Measurements from ENCODE around the gene GALNT14.

Gene GALNT14

DNA sequence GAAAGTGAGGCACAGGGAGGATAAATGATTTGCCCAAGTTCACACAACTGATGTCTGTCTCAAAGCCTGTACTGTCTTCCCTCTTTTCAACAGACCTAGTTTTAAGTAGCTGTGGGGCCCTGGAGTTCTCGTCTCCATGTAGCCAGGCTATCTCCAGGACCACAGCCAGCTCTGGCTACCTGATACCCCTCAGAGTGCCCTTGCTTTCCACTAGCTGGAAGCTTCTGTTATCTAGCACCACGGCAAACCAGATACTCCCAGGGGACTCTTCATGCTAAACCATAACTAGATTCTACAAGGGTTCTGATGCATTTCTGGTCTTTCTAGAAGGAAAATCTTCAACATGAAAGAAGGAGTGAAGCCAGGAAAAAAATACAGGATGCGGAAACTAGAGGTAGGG is 137.3 kb downstream of the GALNT14 start:
- POLR2A ChIA-PET = no interaction called here
- Histone ChIP-seq H3K36me3 (ENCODE audit: control insufficient read depth in 2 of 2, insufficient read depth in 1 of 2, low read length in 2 of 2) (no peaks in the 10 kb centered on the region), H3K4me3 (ENCODE audit: low read depth, low read length) (no peak overlapping the region), H3K9me3 (ENCODE audit: control insufficient read depth, insufficient read depth, low read depth, low read length) (no peaks in the 10 kb centered on the region), H3K27ac (ENCODE audit: extremely low read depth, low read depth, low read length) (no peak overlapping the region), H3K4me1 (ENCODE audit: control insufficient read depth, insufficient read depth, low read length) (peaks cover 11% of the 10 kb centered on the region)
- peak; percentile 51; the same call in 1 of the 2 replicates for TF ChIP-seq REST (tag by site-specific recombination; IDR thresholded peaks at IDR 0.05)
- TF ChIP-seq PRDM6 (tag by site-specific recombination; IDR thresholded peaks at IDR 0.05) = no peak
- no peak for TF ChIP-seq ZBTB8A (tag by site-specific recombination; IDR thresholded peaks at IDR 0.05)
- TF ChIP-seq ZNF692 (tag by site-specific recombination; IDR thresholded peaks at IDR 0.05) = 0 out of 2 replicates have a peak, but pooled peaks have one; percentile 28
- TF ChIP-seq ZNF785 (tag by site-specific recombination; IDR thresholded peaks at IDR 0.05) = no peak
- no peak for TF ChIP-seq ZNF341 (tag by site-specific recombination; IDR thresholded peaks at IDR 0.05; ENCODE audit: low read depth)
- no peak for TF ChIP-seq ZNF132 (tag by site-specific recombination; IDR thresholded peaks at IDR 0.05; ENCODE audit: borderline replicate concordance)
- TF ChIP-seq ZFP69B (tag by site-specific recombination; IDR thresholded peaks at IDR 0.05) = no peak
- TF ChIP-seq OSR2 (tag by site-specific recombination; IDR thresholded peaks at IDR 0.05) = 0 out of 2 replicates have a peak, but pooled peaks have one; percentile 33
- no peak for TF ChIP-seq TCF7L2 (IDR thresholded peaks at IDR 0.05; ENCODE audit: borderline replicate concordance, low read depth, low read length)
- CTCF ChIA-PET = no interaction called here

DNA sequence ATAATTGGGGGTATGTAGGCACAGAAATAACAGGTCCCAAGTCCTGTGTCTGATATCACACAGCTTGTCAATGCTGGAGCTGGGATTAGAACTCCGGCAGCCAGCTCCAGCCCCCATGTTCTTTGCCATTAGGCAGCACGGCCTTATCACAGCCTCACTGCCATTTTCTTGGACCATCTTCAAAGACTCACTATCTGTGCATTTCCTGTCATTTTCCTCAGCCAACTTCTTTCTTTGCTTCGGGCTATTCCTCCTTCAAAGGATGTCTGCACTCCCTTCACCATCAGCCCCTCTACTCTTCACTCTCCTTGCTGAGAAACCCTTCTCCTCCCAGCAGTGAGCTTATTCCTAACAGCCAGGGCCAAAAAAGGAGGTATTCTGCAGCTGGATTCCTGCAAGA is 139.6 kb downstream of the GALNT14 start:
- Histone ChIP-seq H3K4me3 (ENCODE audit: low read depth, low read length) (no peak overlapping the region), H3K9me3 (ENCODE audit: control insufficient read depth, insufficient read depth, low read depth, low read length) (no peaks in the 10 kb centered on the region), H3K36me3 (ENCODE audit: control insufficient read depth in 2 of 2, insufficient read depth in 1 of 2, low read length in 2 of 2) (no peaks in the 10 kb centered on the region), H3K4me1 (ENCODE audit: control insufficient read depth, insufficient read depth, low read length) (peaks cover 11% of the 10 kb centered on the region), H3K27ac (ENCODE audit: extremely low read depth, low read depth, low read length) (no peak overlapping the region)
- TF ChIP-seq ZBTB48 (tag by site-specific recombination; IDR thresholded peaks at IDR 0.05) = no peak
- ChIA-PET POLR2A (no interaction called here), CTCF (interaction anchor here (1.0 kb wide), 1 partner anchor 287 kb away, joined by 3 read pairs; no protein-coding TSS in a partner anchor)

DNA sequence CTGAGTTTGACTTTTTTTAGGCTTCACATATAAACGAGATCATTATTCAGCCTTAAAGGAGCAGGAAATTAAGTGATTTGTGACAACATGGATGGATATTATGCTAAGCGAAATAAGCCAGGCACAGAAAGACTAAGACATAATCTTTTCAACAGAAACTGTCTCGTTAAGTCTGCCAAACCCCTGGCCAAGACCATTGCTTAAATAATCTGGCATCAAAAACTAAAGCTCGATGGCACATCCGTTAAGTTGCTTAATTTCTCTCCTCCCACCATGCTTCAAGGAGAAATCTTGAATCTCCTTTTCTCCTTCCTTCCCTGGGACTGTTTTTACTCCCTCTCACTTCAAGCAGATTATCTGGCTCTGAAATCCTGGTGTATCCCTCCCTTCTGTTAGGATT is 140.3 kb downstream of the GALNT14 start:
- TF ChIP-seq PRDM4 (tag by site-specific recombination; IDR thresholded peaks at IDR 0.05) (no peak), ZBTB17 (tag by site-specific recombination; IDR thresholded peaks at IDR 0.05) (0 out of 2 replicates have a peak, but pooled peaks have one; percentile 18), TRIM28 (IDR thresholded peaks at IDR 0.05; ENCODE audit: borderline replicate concordance, low read length) (no peak), IKZF3 (tag by site-specific recombination; IDR thresholded peaks at IDR 0.05) (no peak), ZBTB21 (tag by site-specific recombination; IDR thresholded peaks at IDR 0.05) (no peak)
- Histone ChIP-seq H3K4me1 (ENCODE audit: control insufficient read depth, insufficient read depth, low read length) (peaks cover 11% of the 10 kb centered on the region), H3K4me3 (ENCODE audit: low read depth, low read length) (no peak overlapping the region), H3K27ac (ENCODE audit: extremely low read depth, low read depth, low read length) (no peak overlapping the region), H3K36me3 (ENCODE audit: control insufficient read depth in 2 of 2, insufficient read depth in 1 of 2, low read length in 2 of 2) (no peaks in the 10 kb centered on the region), H3K9me3 (ENCODE audit: control insufficient read depth, insufficient read depth, low read depth, low read length) (no peaks in the 10 kb centered on the region)
- ChIA-PET POLR2A (no interaction called here), CTCF (interaction anchor here (1.0 kb wide), 1 partner anchor 286 kb away, joined by 3 read pairs; no protein-coding TSS in a partner anchor)
